Neural crest cell (in vitro differentiated cells): ENCODE data around the gene CMC1. TPM values are rescaled to one million over a fixed set of nuclear protein-coding genes. Genes with fewer than 3 reads are reported as not detected.
"Not testable (repeated sequence)": the region's sequence is repeated elsewhere in the genome, so short reads cannot be mapped to it uniquely, and the experiment has no call there.

Experiments used
- DNase-seq: peaks from one replicate; pipeline ENCODE4 v3.0.0; 2021; ENCODE audit warnings: low read depth, mixed read lengths, low spot score
- H3K27ac Mint-ChIP-seq: one replicate; pipeline ENCODE4 v1.8.0; 2021; ENCODE audit warnings: mild to moderate bottlenecking, mixed read lengths; ENCODE audit not compliant: unreplicated experiment
- H3K27me3 Mint-ChIP-seq: 2 replicates; pipeline ENCODE4 v1.8.0; 2021; ENCODE audit warnings: low read depth, mild to moderate bottlenecking, mixed read lengths
- H3K36me3 Mint-ChIP-seq: 2 replicates; pipeline ENCODE4 v1.8.0; 2021; ENCODE audit warnings: low read depth, mild to moderate bottlenecking, mixed read lengths
- H3K4me1 Mint-ChIP-seq: 2 replicates; pipeline ENCODE4 v1.8.0; 2021; ENCODE audit warnings: mixed read lengths
- H3K4me3 Mint-ChIP-seq: one replicate; pipeline ENCODE4 v1.8.0; 2021; ENCODE audit warnings: mild to moderate bottlenecking, mixed read lengths
- H3K9me3 Mint-ChIP-seq: 2 replicates; pipeline ENCODE4 v1.8.0; 2021; ENCODE audit warnings: mixed read lengths
- CTCF ChIP-seq: fragments of 200-600 bp; sonication (generic); conservative IDR thresholded peaks from 2 replicates; pipeline ENCODE4 v1.5.0; 2021; ENCODE audit warnings: antibody characterized with exemption, mild to moderate bottlenecking
- total RNA-seq: library from RNA; stranded (reverse); gene quantifications from 2 replicates; pipeline ENCODE4 v1.2.1, GENCODE V29; 2021

Gene CMC1
- total RNA-seq, 1 donor from 2014 or later, result 10.1 TPM

- H3K27me3 Mint-ChIP-seq, result no peaks in the 10 kb centered on the region
- peaks cover 2% of the 10 kb centered on the region for H3K9me3 Mint-ChIP-seq
- H3K4me3 Mint-ChIP-seq, result no peak overlapping the region
- peak overlapping the region; percentile 19 for H3K27ac Mint-ChIP-seq
- no peak for TF ChIP-seq CTCF
- peaks cover 12% of the 10 kb centered on the region for H3K36me3 Mint-ChIP-seq
- no peaks in the 10 kb centered on the region for H3K4me1 Mint-ChIP-seq
- DNase-seq, result no peak
These were observed 24.2 kb downstream of the CMC1 start for GRCh38 chr3:28265641-28266040.

- no peak overlapping the region for H3K27ac Mint-ChIP-seq
- TF ChIP-seq CTCF, result no peak
- DNase-seq, result no peak
- no peak overlapping the region for H3K4me3 Mint-ChIP-seq
- no peaks in the 10 kb centered on the region for H3K4me1 Mint-ChIP-seq
- H3K27me3 Mint-ChIP-seq, result no peaks in the 10 kb centered on the region
- H3K36me3 Mint-ChIP-seq, result peaks cover 32% of the 10 kb centered on the region
- H3K9me3 Mint-ChIP-seq, result peaks cover 12% of the 10 kb centered on the region
These were observed 26.8 kb downstream of the CMC1 start for GRCh38 chr3:28267984-28268849.

GRCh38 chr3:28268989-28269388, 27.6 kb downstream of the CMC1 start:
- H3K4me3 Mint-ChIP-seq, result no peak overlapping the region

GRCh38 chr3:28269884-28270283, 28.5 kb downstream of the CMC1 start:
- H3K9me3 Mint-ChIP-seq, result peaks cover 25% of the 10 kb centered on the region
- not testable (repeated sequence) for H3K4me3 Mint-ChIP-seq, DNase-seq, H3K4me1 Mint-ChIP-seq, H3K27ac Mint-ChIP-seq, H3K27me3 Mint-ChIP-seq
- H3K36me3 Mint-ChIP-seq, result peaks cover 42% of the 10 kb centered on the region

More at GRCh38 chr3:28268989-28269388, 27.6 kb downstream of the CMC1 start:
- no peak overlapping the region for H3K27ac Mint-ChIP-seq
- H3K4me1 Mint-ChIP-seq, result no peaks in the 10 kb centered on the region
- peak; percentile 46 for TF ChIP-seq CTCF
- DNase-seq, result no peak
- H3K36me3 Mint-ChIP-seq, result peaks cover 40% of the 10 kb centered on the region
- no peaks in the 10 kb centered on the region for H3K27me3 Mint-ChIP-seq
- H3K9me3 Mint-ChIP-seq, result peaks cover 20% of the 10 kb centered on the region

- Mint-ChIP-seq H3K36me3 (peaks cover 49% of the 10 kb centered on the region), H3K9me3 (peaks cover 25% of the 10 kb centered on the region), H3K4me1 (no peaks in the 10 kb centered on the region), H3K27me3 (no peaks in the 10 kb centered on the region), H3K27ac (no peak overlapping the region), H3K4me3 (no peak overlapping the region)
- no peak for TF ChIP-seq CTCF
- no peak for DNase-seq
These were observed 32.4 kb downstream of the CMC1 start for GRCh38 chr3:28273837-28274236.

- no peaks in the 10 kb centered on the region for H3K27me3 Mint-ChIP-seq
- TF ChIP-seq CTCF, result no peak
- no peak overlapping the region for H3K27ac Mint-ChIP-seq
- peaks cover 6% of the 10 kb centered on the region for H3K9me3 Mint-ChIP-seq
- peaks cover 14% of the 10 kb centered on the region for H3K36me3 Mint-ChIP-seq
- H3K4me1 Mint-ChIP-seq, result no peaks in the 10 kb centered on the region
- DNase-seq, result no peak
- no peak overlapping the region for H3K4me3 Mint-ChIP-seq
These were observed 37.5 kb downstream of the CMC1 start for GRCh38 chr3:28278918-28279317.
